ENCODE results near the gene CHL1. TPM values are rescaled to one million over a fixed set of nuclear protein-coding genes. Genes with fewer than 3 reads are reported as not detected.

Gene CHL1, protein sequence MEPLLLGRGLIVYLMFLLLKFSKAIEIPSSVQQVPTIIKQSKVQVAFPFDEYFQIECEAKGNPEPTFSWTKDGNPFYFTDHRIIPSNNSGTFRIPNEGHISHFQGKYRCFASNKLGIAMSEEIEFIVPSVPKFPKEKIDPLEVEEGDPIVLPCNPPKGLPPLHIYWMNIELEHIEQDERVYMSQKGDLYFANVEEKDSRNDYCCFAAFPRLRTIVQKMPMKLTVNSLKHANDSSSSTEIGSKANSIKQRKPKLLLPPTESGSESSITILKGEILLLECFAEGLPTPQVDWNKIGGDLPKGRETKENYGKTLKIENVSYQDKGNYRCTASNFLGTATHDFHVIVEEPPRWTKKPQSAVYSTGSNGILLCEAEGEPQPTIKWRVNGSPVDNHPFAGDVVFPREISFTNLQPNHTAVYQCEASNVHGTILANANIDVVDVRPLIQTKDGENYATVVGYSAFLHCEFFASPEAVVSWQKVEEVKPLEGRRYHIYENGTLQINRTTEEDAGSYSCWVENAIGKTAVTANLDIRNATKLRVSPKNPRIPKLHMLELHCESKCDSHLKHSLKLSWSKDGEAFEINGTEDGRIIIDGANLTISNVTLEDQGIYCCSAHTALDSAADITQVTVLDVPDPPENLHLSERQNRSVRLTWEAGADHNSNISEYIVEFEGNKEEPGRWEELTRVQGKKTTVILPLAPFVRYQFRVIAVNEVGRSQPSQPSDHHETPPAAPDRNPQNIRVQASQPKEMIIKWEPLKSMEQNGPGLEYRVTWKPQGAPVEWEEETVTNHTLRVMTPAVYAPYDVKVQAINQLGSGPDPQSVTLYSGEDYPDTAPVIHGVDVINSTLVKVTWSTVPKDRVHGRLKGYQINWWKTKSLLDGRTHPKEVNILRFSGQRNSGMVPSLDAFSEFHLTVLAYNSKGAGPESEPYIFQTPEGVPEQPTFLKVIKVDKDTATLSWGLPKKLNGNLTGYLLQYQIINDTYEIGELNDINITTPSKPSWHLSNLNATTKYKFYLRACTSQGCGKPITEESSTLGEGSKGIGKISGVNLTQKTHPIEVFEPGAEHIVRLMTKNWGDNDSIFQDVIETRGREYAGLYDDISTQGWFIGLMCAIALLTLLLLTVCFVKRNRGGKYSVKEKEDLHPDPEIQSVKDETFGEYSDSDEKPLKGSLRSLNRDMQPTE (N-terminal part only)
- polyA plus RNA-seq, result 1 to 10 TPM in 2 of 4 donors, under 1 TPM in 2; under 0.01 to 6.6 (median 1.9) TPM
- long read RNA-seq, donor 1, result 0 reads
- long read RNA-seq, donor 2, result 0 reads
- long read RNA-seq, donor 3, result 0 reads
- long read RNA-seq, donor 4, result 0 reads
- long read RNA-seq, donor 5, result 0 reads
- long read RNA-seq, donor 6, result 0 reads
- long read RNA-seq, donor 7, result 0 reads
- long read RNA-seq, donor 8, result 0 reads
- long read RNA-seq, donor 9, result 0 reads
- long read RNA-seq, donor 10, partial matches to known transcripts, result 0 of 1 reads
- long read RNA-seq, donor 10, other reads (novel, unspliced or antisense), result 0 of 1 reads

DNA sequence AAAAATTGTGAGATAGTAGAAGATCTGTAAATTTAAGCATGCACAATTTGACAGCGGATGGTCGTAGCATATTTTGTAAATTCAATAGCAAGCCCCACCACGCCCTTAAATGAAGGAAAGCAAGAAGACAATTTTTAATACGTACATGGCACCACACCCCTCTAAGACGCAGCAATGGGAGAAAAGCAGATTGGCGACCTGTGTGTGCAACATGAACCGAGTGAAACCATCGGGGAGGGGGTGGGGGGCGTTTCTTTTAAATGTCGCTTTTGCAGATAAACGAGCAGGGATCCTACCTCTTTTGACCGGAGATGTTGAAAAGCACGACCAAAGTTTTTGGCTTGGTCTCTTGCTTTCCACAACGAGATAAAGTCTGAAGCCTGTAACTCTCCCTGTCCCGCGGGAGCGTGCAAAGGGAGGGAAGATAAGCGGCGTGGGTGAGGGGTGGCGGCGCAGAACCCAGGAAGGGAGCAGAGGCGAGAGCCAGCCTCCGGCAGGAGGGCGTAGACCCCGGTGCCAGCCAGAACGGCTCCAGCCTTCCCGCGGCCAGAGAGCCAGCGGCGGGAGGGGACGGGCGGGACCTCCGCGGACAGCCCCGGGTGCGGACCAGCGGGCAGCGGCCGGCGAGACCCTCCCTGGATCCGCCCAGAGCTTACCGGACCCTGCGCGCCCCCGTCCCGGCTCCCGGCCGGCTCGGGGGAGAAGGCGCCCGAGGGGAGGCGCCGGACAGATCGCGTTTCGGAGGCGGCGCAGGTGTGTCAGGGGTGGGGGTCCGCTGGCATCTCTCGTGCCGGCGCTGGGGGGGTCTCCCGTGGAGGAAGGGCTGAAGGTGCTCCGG is at the start of gene CHL1:
Gene CHL1 (plus strand): TSS at position 453 of the 838 bp plus-strand sequence. CDS start 123,014 bp downstream, outside the sequence.
- DNase-seq (no peak), FAIRE-seq (no peak)
- no peaks in the 10 kb centered on the region for H3K36me3 ChIP-seq (ENCODE audit: control insufficient read depth in 3 of 3, insufficient read depth in 2 of 3, low read depth in 1 of 3, low read length in 3 of 3)
- no peaks in the 10 kb centered on the region for H3K9me3 ChIP-seq (ENCODE audit: control insufficient read depth in 2 of 2, insufficient read depth in 1 of 2, low read depth in 1 of 2, low read length in 1 of 2)
- no peaks in the 10 kb centered on the region for H3K4me1 ChIP-seq (ENCODE audit: control insufficient read depth in 3 of 3, insufficient read depth in 2 of 3, low read depth in 1 of 3, low read length in 2 of 3)
- H3K27ac ChIP-seq (ENCODE audit: low read depth in 1 of 3, low read length in 2 of 3), result peak within 1 kb of the TSS in 1 of 3 donors; percentile 72
- H3K4me3 ChIP-seq (ENCODE audit: low read depth in 1 of 3, low read length in 3 of 3), result peak within 1 kb of the TSS; percentile 29 to 50 (median 44)
- H3K27me3 ChIP-seq (ENCODE audit: control insufficient read depth in 3 of 3, insufficient read depth in 3 of 3, low read length in 3 of 3), result peaks cover 3 to 41% (median 7%) of the 10 kb centered on the region in 3 donors
- WGBS, 3 donors, result 3 to 5% (median 3%) methylated on average over 47 to 64 of the region's 64 CpGs

DNA sequence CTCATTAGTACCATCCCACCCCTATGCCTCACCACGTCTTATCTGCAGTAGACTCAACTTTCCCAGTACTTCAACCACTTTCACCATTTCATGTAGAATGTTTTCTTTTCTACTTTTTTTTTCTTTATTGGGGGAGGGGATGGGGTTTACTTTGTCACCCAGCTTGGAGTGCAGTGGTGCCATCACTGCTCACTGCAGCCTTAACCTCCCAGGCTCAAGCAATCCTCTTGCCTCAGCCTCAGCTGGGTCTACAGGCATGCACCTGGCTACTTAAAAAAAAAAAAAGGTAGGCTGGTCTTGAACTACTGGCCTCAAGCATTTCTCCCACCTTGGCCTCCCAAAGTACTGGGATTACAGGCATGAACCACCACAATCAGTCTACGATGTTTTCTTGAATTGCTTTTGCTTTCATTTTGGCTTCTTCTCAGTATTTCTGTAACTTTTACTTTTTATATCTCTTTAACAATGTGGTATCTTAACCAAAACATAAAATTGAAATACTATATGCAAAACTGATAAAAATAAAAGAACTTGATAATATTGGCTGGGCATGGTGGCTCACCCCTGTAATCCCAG is 44.9 kb upstream of the CHL1 start:
- no peaks in the 10 kb centered on the region for H3K27me3 ChIP-seq (ENCODE audit: control insufficient read depth in 3 of 3, insufficient read depth in 3 of 3, low read length in 3 of 3)
- WGBS, 3 donors, result 57 to 77% (median 65%) methylated on average over 2 of the region's 2 CpGs
- DNase-seq (no peak), FAIRE-seq (no peak)
- H3K9me3 ChIP-seq (ENCODE audit: control insufficient read depth in 2 of 2, insufficient read depth in 1 of 2, low read depth in 1 of 2, low read length in 1 of 2), result no peaks in the 10 kb centered on the region
- no peaks in the 10 kb centered on the region for H3K36me3 ChIP-seq (ENCODE audit: control insufficient read depth in 3 of 3, insufficient read depth in 2 of 3, low read depth in 1 of 3, low read length in 3 of 3)
- H3K27ac ChIP-seq (ENCODE audit: low read depth in 1 of 3, low read length in 2 of 3), result no peak overlapping the region
- no peak overlapping the region for H3K4me3 ChIP-seq (ENCODE audit: low read depth in 1 of 3, low read length in 3 of 3)
- H3K4me1 ChIP-seq (ENCODE audit: control insufficient read depth in 3 of 3, insufficient read depth in 2 of 3, low read depth in 1 of 3, low read length in 2 of 3), result no peaks in the 10 kb centered on the region

DNA sequence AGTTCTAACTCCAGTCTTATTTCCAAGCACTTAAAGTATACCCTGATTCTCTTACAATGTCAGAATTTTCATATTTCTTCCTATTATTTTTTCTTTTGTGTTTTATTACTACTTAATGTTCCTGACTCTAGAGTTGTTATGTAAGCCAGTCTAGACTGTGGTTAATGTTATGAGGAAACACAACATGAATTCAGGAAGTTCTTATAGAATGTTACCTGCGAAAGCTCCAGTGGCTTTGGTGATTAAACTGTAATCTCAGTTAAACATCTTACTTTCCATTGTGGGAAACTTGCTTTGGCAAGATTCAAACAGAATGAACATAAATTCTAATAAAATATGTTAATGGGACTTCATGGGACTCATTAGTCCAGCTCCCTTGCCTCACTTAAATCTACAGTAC is 36.6 kb upstream of the CHL1 start:
- Histone ChIP-seq H3K27me3 (ENCODE audit: control insufficient read depth in 3 of 3, insufficient read depth in 3 of 3, low read length in 3 of 3) (no peaks in the 10 kb centered on the region), H3K4me1 (ENCODE audit: control insufficient read depth in 3 of 3, insufficient read depth in 2 of 3, low read depth in 1 of 3, low read length in 2 of 3) (no peaks in the 10 kb centered on the region), H3K9me3 (ENCODE audit: control insufficient read depth in 2 of 2, insufficient read depth in 1 of 2, low read depth in 1 of 2, low read length in 1 of 2) (no peaks in the 10 kb centered on the region), H3K27ac (ENCODE audit: low read depth in 1 of 3, low read length in 2 of 3) (no peak overlapping the region), H3K4me3 (ENCODE audit: low read depth in 1 of 3, low read length in 3 of 3) (no peak overlapping the region), H3K36me3 (ENCODE audit: control insufficient read depth in 3 of 3, insufficient read depth in 2 of 3, low read depth in 1 of 3, low read length in 3 of 3) (no peaks in the 10 kb centered on the region)
- WGBS, 3 donors, result 67 to 78% (median 70%) methylated on average over 1 of the region's 1 CpG
- no peak for FAIRE-seq
- no peak for DNase-seq

- H3K4me1 ChIP-seq (ENCODE audit: control insufficient read depth in 3 of 3, insufficient read depth in 2 of 3, low read depth in 1 of 3, low read length in 2 of 3), result no peaks in the 10 kb centered on the region
- H3K27ac ChIP-seq (ENCODE audit: low read depth in 1 of 3, low read length in 2 of 3), result no peak overlapping the region
- DNase-seq (no peak), FAIRE-seq (no peak)
- no peaks in the 10 kb centered on the region for H3K36me3 ChIP-seq (ENCODE audit: control insufficient read depth in 3 of 3, insufficient read depth in 2 of 3, low read depth in 1 of 3, low read length in 3 of 3)
- H3K4me3 ChIP-seq (ENCODE audit: low read depth in 1 of 3, low read length in 3 of 3), result no peak overlapping the region
- H3K27me3 ChIP-seq (ENCODE audit: control insufficient read depth in 3 of 3, insufficient read depth in 3 of 3, low read length in 3 of 3), result no peaks in the 10 kb centered on the region
- no peaks in the 10 kb centered on the region for H3K9me3 ChIP-seq (ENCODE audit: control insufficient read depth in 2 of 2, insufficient read depth in 1 of 2, low read depth in 1 of 2, low read length in 1 of 2)
Observed at GRCh38 chr3:166071-166470, 30.5 kb upstream of the CHL1 start.

GRCh38 chr3:166799-167198 is 29.8 kb upstream of the CHL1 start:
- H3K4me1 ChIP-seq (ENCODE audit: control insufficient read depth in 3 of 3, insufficient read depth in 2 of 3, low read depth in 1 of 3, low read length in 2 of 3), result no peaks in the 10 kb centered on the region
- 87 to 89% (median 88%) methylated on average over 5 of the region's 5 CpGs for WGBS, 3 donors
- H3K4me3 ChIP-seq (ENCODE audit: low read depth in 1 of 3, low read length in 3 of 3), result no peak overlapping the region
- no peaks in the 10 kb centered on the region for H3K27me3 ChIP-seq (ENCODE audit: control insufficient read depth in 3 of 3, insufficient read depth in 3 of 3, low read length in 3 of 3)
- no peak for DNase-seq
- FAIRE-seq, result no peak
- H3K9me3 ChIP-seq (ENCODE audit: control insufficient read depth in 2 of 2, insufficient read depth in 1 of 2, low read depth in 1 of 2, low read length in 1 of 2), result no peaks in the 10 kb centered on the region
- H3K36me3 ChIP-seq (ENCODE audit: control insufficient read depth in 3 of 3, insufficient read depth in 2 of 3, low read depth in 1 of 3, low read length in 3 of 3), result no peaks in the 10 kb centered on the region
- no peak overlapping the region for H3K27ac ChIP-seq (ENCODE audit: low read depth in 1 of 3, low read length in 2 of 3)

DNA sequence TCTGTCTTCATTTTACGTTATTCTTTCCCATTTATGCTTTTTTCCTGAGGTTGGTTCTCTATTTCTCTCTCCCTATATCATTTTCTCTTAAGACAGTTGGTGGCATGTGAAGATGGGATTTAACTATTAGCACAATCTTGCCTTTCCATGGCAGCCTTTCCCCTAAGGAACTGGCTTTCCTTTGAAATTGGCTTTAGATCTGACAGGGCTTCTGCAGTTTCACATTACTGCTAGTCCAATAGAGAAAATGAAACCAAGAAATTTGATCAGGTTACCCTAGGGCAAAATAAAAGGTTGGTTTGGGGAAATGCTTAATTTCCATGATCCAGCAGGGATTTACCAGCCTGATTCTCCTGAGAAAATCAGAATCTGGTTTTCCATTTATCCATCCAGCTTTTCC is 22.7 kb upstream of the CHL1 start:
- Histone ChIP-seq H3K36me3 (ENCODE audit: control insufficient read depth in 3 of 3, insufficient read depth in 2 of 3, low read depth in 1 of 3, low read length in 3 of 3) (no peaks in the 10 kb centered on the region), H3K27me3 (ENCODE audit: control insufficient read depth in 3 of 3, insufficient read depth in 3 of 3, low read length in 3 of 3) (no peaks in the 10 kb centered on the region), H3K27ac (ENCODE audit: low read depth in 1 of 3, low read length in 2 of 3) (no peak overlapping the region), H3K4me3 (ENCODE audit: low read depth in 1 of 3, low read length in 3 of 3) (no peak overlapping the region), H3K4me1 (ENCODE audit: control insufficient read depth in 3 of 3, insufficient read depth in 2 of 3, low read depth in 1 of 3, low read length in 2 of 3) (no peaks in the 10 kb centered on the region), H3K9me3 (ENCODE audit: control insufficient read depth in 2 of 2, insufficient read depth in 1 of 2, low read depth in 1 of 2, low read length in 1 of 2) (no peaks in the 10 kb centered on the region)
- FAIRE-seq, result no peak
- peak in 1 of 2 donors; percentile 21 for DNase-seq
- 41 to 72% (median 48%) methylated on average over 1 of the region's 1 CpG for WGBS, 3 donors

DNA sequence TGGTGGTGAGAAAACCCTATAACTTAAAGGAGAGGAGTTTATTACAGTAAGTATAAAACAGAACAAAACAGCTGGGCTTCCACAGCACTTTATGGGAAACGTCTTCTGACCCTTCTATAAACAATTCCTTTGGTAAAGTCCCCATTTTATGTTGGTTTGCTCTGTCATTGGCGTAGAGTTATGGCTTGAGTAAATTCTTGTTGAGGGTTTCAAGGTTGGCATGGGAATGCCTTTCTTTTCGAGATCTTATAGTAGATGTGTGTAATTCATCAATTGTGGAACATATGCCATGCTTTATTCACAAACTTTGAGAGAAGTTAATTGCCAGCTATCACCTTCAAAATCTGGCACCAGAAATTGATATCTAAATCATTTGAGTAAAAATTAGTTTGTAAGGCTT is 11.6 kb upstream of the CHL1 start:
- WGBS, 3 donors, result 62 to 75% (median 68%) methylated on average over 3 of the region's 3 CpGs
- H3K4me3 ChIP-seq (ENCODE audit: low read depth in 1 of 3, low read length in 3 of 3), result no peak overlapping the region
- H3K27ac ChIP-seq (ENCODE audit: low read depth in 1 of 3, low read length in 2 of 3), result no peak overlapping the region
- no peaks in the 10 kb centered on the region for H3K9me3 ChIP-seq (ENCODE audit: control insufficient read depth in 2 of 2, insufficient read depth in 1 of 2, low read depth in 1 of 2, low read length in 1 of 2)
- FAIRE-seq, result no peak
- no peak for DNase-seq
- H3K27me3 ChIP-seq (ENCODE audit: control insufficient read depth in 3 of 3, insufficient read depth in 3 of 3, low read length in 3 of 3), result no peaks in the 10 kb centered on the region
- no peaks in the 10 kb centered on the region for H3K4me1 ChIP-seq (ENCODE audit: control insufficient read depth in 3 of 3, insufficient read depth in 2 of 3, low read depth in 1 of 3, low read length in 2 of 3)
- H3K36me3 ChIP-seq (ENCODE audit: control insufficient read depth in 3 of 3, insufficient read depth in 2 of 3, low read depth in 1 of 3, low read length in 3 of 3), result no peaks in the 10 kb centered on the region

Data from small intestine (tissue), 16 donors.